ES-I3 (cell line): ENCODE measurements around the gene LRCH4.
A peak's percentile ranks its signal among the peaks of the same experiment; 100 is the strongest.
"Not testable (repeated sequence)": the region's sequence is repeated elsewhere in the genome, so short reads cannot be mapped to it uniquely, and the experiment has no call there.

Source experiments
- H3K36me3 ChIP-seq: 2 replicates; pipeline ENCODE4 v1.6.1; 2013; ENCODE audit warnings: mild to moderate bottlenecking, low read length, control low read depth, moderate library complexity; ENCODE audit not compliant: insufficient read depth
- H3K4me1 ChIP-seq: 2 replicates; pipeline ENCODE4 v1.6.1; 2013; ENCODE audit warnings: mild to moderate bottlenecking, control low read depth, low read length; ENCODE audit not compliant: insufficient read depth
- H3K9ac ChIP-seq: 2 replicates; pipeline ENCODE4 v1.6.1; 2013; ENCODE audit warnings: low read depth, mild to moderate bottlenecking, low read length, moderate library complexity
- H3K9me3 ChIP-seq: 2 replicates; pipeline ENCODE4 v1.6.1; 2013; ENCODE audit warnings: mild to moderate bottlenecking, low read length, moderate library complexity; ENCODE audit not compliant: control insufficient read depth, insufficient read depth

The LRCH4 gene

GRCh38 chr7:100562195-100563099 lies 23.5 kb downstream of the LRCH4 start:
- H3K4me1 ChIP-seq, result peaks cover 4% of the 10 kb centered on the region
- H3K36me3 ChIP-seq, result no peaks in the 10 kb centered on the region
- H3K9ac ChIP-seq, result no peak overlapping the region
- H3K9me3 ChIP-seq, result no peaks in the 10 kb centered on the region

DNA sequence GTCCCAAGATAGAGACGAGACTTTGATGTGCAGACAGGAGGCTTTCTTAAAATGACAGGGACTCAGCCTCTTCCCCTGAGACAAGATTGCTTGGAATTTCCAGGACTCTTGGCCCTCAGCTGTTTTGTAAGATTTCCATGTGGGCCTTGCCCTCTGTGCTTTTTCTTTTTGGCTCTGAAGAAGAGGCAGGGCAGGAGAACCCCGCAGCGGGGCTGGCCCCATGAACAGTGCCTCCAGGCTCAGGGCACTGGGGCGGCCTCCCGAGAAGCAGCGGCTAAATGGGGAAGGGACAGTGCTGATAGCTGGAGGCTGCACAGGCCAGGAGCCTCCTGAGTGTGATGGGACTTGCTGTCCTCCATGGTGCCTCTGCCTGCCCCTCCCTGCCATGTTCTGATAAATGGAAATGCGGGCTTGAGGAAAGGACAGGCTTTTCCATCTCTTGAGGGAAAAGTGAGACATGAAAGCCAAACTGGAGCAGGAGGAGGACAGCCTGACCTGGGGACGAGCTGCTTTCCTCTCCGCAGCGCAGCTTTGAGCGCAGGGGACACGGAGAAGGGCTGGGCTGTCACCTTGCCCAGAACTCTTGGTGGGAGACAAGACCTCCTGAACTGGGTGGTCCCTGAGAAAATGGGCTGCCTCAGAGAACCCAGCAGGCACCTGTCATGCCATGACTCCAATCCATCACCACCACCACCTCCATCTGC lies 24.3 kb downstream of the LRCH4 start:
- Histone ChIP-seq H3K36me3 (no peaks in the 10 kb centered on the region), H3K9me3 (no peaks in the 10 kb centered on the region), H3K4me1 (no peaks in the 10 kb centered on the region; the same call in 1 of the 2 replicates), H3K9ac (no peak overlapping the region)

GRCh38 chr7:100559127-100559526 lies 26.8 kb downstream of the LRCH4 start:
- Histone ChIP-seq H3K36me3 (no peaks in the 10 kb centered on the region), H3K9me3 (no peaks in the 10 kb centered on the region), H3K9ac (no peak overlapping the region), H3K4me1 (no peaks in the 10 kb centered on the region)

DNA sequence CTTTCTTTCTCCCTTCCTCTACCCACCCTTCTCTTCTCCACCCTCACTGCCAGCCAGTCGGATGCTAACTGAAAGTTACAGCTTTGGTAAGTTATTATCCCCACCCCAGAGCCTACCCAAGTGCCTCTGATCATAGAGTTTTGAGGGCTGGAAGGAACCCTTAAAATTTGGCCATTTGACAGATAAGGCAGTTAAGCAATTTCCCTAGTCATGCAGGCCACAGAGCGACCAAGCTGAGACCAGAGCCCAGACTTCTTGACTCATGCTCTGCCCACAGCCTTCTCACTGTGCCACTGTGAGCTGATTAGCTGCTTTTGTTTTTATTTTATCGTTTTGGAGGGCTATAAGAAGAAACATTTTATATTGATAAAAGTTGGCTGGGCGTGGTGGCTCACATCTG lies 29.4 kb downstream of the LRCH4 start:
- H3K9me3 ChIP-seq, result no peaks in the 10 kb centered on the region
- H3K9ac ChIP-seq, result no peak overlapping the region
- peaks cover 5% of the 10 kb centered on the region for H3K36me3 ChIP-seq
- no peaks in the 10 kb centered on the region for H3K4me1 ChIP-seq

DNA sequence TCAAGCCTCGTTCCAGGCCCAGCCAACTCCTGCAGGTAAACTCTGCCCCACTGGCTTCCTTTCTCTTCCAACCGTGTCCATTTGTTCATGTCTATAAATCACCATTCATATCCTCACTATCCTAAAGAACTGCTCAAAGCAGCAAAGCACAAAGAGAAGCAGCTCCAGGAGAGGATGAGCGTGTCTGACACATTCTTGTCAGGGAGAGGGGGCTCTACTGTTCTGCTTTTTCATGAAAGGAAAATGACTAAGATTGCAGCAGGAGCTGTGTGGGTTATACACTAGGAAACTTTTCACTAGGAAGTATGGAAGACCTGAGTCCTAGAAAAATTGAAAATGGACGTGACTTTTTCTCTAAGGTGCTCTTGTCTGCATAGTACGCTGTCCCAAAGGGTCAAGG lies 30.2 kb downstream of the LRCH4 start:
- Histone ChIP-seq H3K9me3 (no peaks in the 10 kb centered on the region), H3K4me1 (no peaks in the 10 kb centered on the region), H3K36me3 (peaks cover 5% of the 10 kb centered on the region), H3K9ac (no peak overlapping the region)

DNA sequence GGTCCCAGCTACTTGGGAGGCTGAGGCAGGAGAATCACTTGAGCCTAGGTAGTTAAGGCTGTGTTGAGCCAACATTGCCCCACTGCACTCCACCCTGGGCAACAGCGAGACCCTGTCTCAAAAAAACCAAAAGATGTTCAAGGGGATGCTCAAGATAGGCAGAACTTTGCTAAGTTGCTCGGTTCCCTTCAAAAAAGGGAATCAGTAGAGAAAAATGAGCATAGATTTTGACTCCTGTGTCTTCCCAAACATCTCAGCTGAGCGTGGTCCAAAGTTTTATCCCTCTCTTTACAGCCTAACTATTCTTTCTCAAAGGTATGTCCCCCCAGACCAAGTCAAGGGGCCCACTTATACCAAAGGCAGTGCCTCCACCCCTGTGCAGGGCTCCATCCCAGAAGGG lies 32.9 kb downstream of the LRCH4 start:
- peaks cover 5% of the 10 kb centered on the region for H3K36me3 ChIP-seq
- no peaks in the 10 kb centered on the region for H3K9me3 ChIP-seq
- H3K4me1 ChIP-seq, result no peaks in the 10 kb centered on the region
- H3K9ac ChIP-seq, result no peak overlapping the region

DNA sequence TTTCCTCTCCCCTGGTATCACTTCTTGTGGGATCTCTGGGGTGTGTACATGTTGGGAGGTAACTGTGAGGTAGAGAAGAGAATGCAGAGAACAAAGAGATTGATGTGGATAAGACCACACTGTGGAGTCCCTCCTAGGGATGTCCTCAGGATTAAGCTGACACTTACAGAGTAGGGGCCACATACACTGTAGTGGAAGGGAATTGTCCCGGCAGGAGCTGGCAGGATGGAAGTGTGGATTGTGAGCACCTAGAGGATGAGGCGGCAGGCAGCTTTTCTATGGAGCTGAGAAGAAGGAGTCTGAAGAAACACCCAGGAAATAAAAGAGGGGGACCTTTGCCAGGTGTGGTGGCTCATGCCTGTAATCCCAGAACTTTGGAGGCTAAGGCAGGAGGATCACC lies 33.4 kb downstream of the LRCH4 start:
- Histone ChIP-seq H3K36me3 (peaks cover 5% of the 10 kb centered on the region), H3K9me3 (no peaks in the 10 kb centered on the region), H3K4me1 (peaks cover 5% of the 10 kb centered on the region; the same call in 1 of the 2 replicates), H3K9ac (no peak overlapping the region)

GRCh38 chr7:100548446-100548845 lies 37.5 kb downstream of the LRCH4 start:
- H3K9ac ChIP-seq, result not testable (repeated sequence)
- peaks cover 43% of the 10 kb centered on the region for H3K4me1 ChIP-seq

GRCh38 chr7:100547872-100548271 lies 38.1 kb downstream of the LRCH4 start:
- H3K9ac ChIP-seq, result no peak overlapping the region

More at GRCh38 chr7:100548446-100548845, 37.5 kb downstream of the LRCH4 start:
- H3K36me3 ChIP-seq, H3K9me3 ChIP-seq: not testable (repeated sequence)

GRCh38 chr7:100546926-100547800 lies 38.8 kb downstream of the LRCH4 start:
- H3K9me3 ChIP-seq, result no peaks in the 10 kb centered on the region
- H3K36me3 ChIP-seq, result no peaks in the 10 kb centered on the region; the same call in 1 of the 2 replicates
- no peak overlapping the region for H3K9ac ChIP-seq
- H3K4me1 ChIP-seq, result peaks cover 52% of the 10 kb centered on the region

More at GRCh38 chr7:100547872-100548271, 38.1 kb downstream of the LRCH4 start:
- peaks cover 45% of the 10 kb centered on the region for H3K4me1 ChIP-seq
- H3K9me3 ChIP-seq, result no peaks in the 10 kb centered on the region
- peaks cover 5% of the 10 kb centered on the region for H3K36me3 ChIP-seq

DNA sequence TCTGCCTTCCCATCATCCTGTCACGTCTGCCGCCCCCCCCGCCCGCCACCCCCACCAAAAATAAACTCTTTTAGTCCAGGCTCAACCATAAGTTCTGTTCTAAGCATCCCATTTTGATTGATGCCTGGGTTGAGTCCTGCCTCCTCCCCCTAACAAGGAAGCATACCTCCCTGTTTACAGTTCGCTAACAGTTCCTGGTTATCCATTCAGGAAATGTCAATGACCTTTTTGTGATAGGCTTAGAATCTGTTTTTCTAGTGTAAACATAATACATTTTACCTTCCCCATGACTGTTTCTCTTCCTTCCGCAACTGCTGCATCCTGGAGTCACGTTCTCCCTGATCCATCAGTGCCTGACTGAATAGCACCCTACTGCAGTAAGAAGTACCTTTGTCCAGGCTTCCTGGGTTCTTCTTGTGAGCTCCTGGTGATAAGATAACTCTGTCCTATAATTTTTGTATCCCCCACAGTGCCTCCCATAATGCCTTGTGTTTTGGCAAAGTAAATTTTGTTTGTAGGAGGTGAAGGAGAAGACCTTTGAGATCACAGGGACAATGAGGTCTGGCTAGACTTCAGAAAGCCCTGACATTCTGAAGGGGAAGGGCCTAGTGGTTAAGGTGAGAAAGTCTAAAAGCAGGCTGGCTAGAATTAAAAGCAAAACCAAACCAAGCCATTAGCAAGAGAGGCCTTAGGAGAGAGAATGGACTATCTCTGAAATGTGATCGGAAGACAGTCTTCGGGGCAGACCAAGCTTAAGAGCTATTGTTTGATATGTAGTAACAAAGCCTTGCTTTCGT lies 39.6 kb downstream of the LRCH4 start:
- H3K4me1 ChIP-seq, result peaks cover 53% of the 10 kb centered on the region
- H3K36me3 ChIP-seq, result no peaks in the 10 kb centered on the region
- H3K9me3 ChIP-seq, result no peaks in the 10 kb centered on the region
- H3K9ac ChIP-seq, result no peak overlapping the region

GRCh38 chr7:100545360-100546128 lies 40.4 kb downstream of the LRCH4 start:
- H3K36me3 ChIP-seq, result no peaks in the 10 kb centered on the region
- H3K9ac ChIP-seq, result 0 out of 2 replicates have a peak overlapping the region, but pooled peaks have one; percentile 10
- no peaks in the 10 kb centered on the region for H3K9me3 ChIP-seq
- peaks cover 56% of the 10 kb centered on the region for H3K4me1 ChIP-seq

DNA sequence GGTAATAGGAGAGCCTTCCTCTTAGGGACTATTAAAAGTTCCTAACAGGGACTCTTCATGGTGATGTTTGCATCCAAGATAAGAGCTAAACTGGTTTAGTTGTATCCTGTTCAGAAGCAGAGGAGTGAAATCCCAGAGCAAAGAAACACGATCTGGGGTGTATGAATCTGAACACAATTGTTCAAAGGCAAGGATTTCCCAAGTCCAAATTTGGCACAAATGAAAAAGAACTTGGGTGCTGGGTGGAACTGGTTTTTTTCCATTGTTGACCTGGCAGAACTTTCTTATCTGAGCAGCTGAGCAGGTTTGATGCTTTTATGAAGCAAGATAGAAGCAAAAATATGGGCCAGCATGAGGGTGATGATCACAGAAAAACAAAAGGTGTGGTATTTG lies 41.0 kb downstream of the LRCH4 start:
- Histone ChIP-seq H3K9ac (no peak overlapping the region), H3K9me3 (no peaks in the 10 kb centered on the region), H3K36me3 (no peaks in the 10 kb centered on the region), H3K4me1 (peaks cover 60% of the 10 kb centered on the region)
